B cell (primary cell): ENCODE data around the gene ITSN2.

Experiments
- CTCF ChIP-seq: fragments of 200-600 bp; IDR thresholded peaks from one replicate; pipeline ENCODE4 v1.8.0; 2022; ENCODE audit warnings: antibody characterized with exemption, mild to moderate bottlenecking
- EZH2 ChIP-seq: IDR thresholded peaks from 2 replicates; pipeline ENCODE4 v1.6.1; 2012; ENCODE audit warnings: borderline replicate concordance, low read depth, mild to moderate bottlenecking, moderate library complexity, low read length; ENCODE audit not compliant: insufficient read depth, poor library complexity, severe bottlenecking

GRCh38 chr2:24402242-24403097 is 42.1 kb upstream of the ITSN2 start:
- TF ChIP-seq EZH2 (no peak), CTCF (no peak)
